Small intestine (tissue), 7 donors: ENCODE measurements around the gene NID1. TPM values are rescaled to one million over a fixed set of nuclear protein-coding genes. Genes with fewer than 3 reads are reported as not detected.
A peak's percentile ranks its signal among the peaks of the same experiment; 100 is the strongest.
"Not testable (repeated sequence)": the region's sequence is repeated elsewhere in the genome, so short reads cannot be mapped to it uniquely, and the experiment has no call there.

Experiments
- DNase-seq, 2 donors: peaks; one replicate each; pipeline versions ENCODE4 v3.0.0 to v3.0.0-alpha.2; 2013
- FAIRE-seq: peaks from 2 replicates; lab custom pipeline; 2012; peaks lifted over from hg19 to GRCh38; lab: Jason Lieb, UNC
- H3K27ac ChIP-seq, 3 donors: one replicate each; pipeline ENCODE4 v1.5.1; 2013; ENCODE audit warnings: low read length in 2 of 3, mild to moderate bottlenecking in 2 of 3, control low read depth in 1 of 3, inconsistent platforms in 1 of 3, low read depth in 1 of 3, moderate library complexity in 1 of 3
- H3K27me3 ChIP-seq, 3 donors: one replicate each; pipeline ENCODE4 v1.6.1; 2013; ENCODE audit warnings: low read length in 3 of 3, inconsistent platforms in 1 of 3; ENCODE audit not compliant: control insufficient read depth in 3 of 3, insufficient read depth in 3 of 3
- H3K36me3 ChIP-seq, 3 donors: one replicate each; pipeline ENCODE4 v1.6.1; 2013; ENCODE audit warnings: low read length in 3 of 3, inconsistent platforms in 1 of 3, low read depth in 1 of 3, mild to moderate bottlenecking in 1 of 3, moderate library complexity in 1 of 3; ENCODE audit not compliant: control insufficient read depth in 3 of 3, insufficient read depth in 2 of 3
- H3K4me1 ChIP-seq, 3 donors: one replicate each; pipeline ENCODE4 v1.6.1; 2013; ENCODE audit warnings: low read length in 2 of 3, inconsistent platforms in 1 of 3, low read depth in 1 of 3, mild to moderate bottlenecking in 1 of 3, moderate library complexity in 1 of 3; ENCODE audit not compliant: control insufficient read depth in 3 of 3, insufficient read depth in 2 of 3
- H3K4me3 ChIP-seq, 3 donors: one replicate each; pipeline ENCODE4 v1.5.1; 2013; ENCODE audit warnings: low read length in 3 of 3, control low read depth in 1 of 3, inconsistent platforms in 1 of 3, low read depth in 1 of 3, mild to moderate bottlenecking in 1 of 3, moderate library complexity in 1 of 3
- H3K9me3 ChIP-seq, 2 donors: one replicate each; pipeline ENCODE4 v1.6.1; 2013; ENCODE audit warnings: low read depth in 1 of 2, low read length in 1 of 2; ENCODE audit not compliant: control insufficient read depth in 2 of 2, insufficient read depth in 1 of 2
- WGBS, 3 donors: extraction: QIAGEN DNeasy Blood & Tissue Kit; methylation state at CpG; one replicate each; pipeline ENCODE4 v1.1.7; 2013; 5-methylcytosine and 5-hydroxymethylcytosine counted together
- polyA plus RNA-seq, 4 donors: library from polyadenylated mRNA; stranded (reverse) in 3 of 4; unstranded in 1 of 4; fragments of 200-250 nt in 3 of 4; fragments of 120-200 nt in 1 of 4; gene quantifications; one replicate each; pipeline versions ENCODE4 v1.2.1 to v1.2.3, GENCODE V29; 2013
- donor health status: healthy with polysubstance abuse.
- donor health status: control.
- donor health status: control.
- donor health status: Bipolar disorder and iron deficiency.
- donor health status: healthy.

The NID1 gene
- polyA plus RNA-seq, 4 donors = 0.67 to 62.0 (median 19.9) TPM

- DNase-seq (no peak), FAIRE-seq (no peak)
- Histone ChIP-seq H3K27me3 (peaks cover 0 to 2% (median 0%) of the 10 kb centered on the region in 3 donors), H3K9me3 (peaks cover 0 to 8% of the 10 kb centered on the region in 2 donors), H3K4me3 (no peak overlapping the region), H3K27ac (no peak overlapping the region), H3K36me3 (peaks cover 0 to 35% (median 8%) of the 10 kb centered on the region in 3 donors), H3K4me1 (no peaks in the 10 kb centered on the region)
- WGBS, 3 donors = 87 to 92% (median 88%) methylated on average over 12 of the region's 12 CpGs
Observed at GRCh38 chr1:235979716-235980333, 85.1 kb downstream of the NID1 start.

GRCh38 chr1:235979176-235979575, 85.7 kb downstream of the NID1 start:
- Histone ChIP-seq H3K4me3 (no peak overlapping the region), H3K27me3 (peaks cover 0 to 7% (median 0%) of the 10 kb centered on the region in 3 donors), H3K36me3 (peaks cover 0 to 35% (median 8%) of the 10 kb centered on the region in 3 donors), H3K9me3 (peaks cover 0 to 8% of the 10 kb centered on the region in 2 donors), H3K4me1 (no peaks in the 10 kb centered on the region), H3K27ac (no peak overlapping the region)
- 76 to 93% (median 81%) methylated on average over 4 of the region's 4 CpGs for WGBS, 3 donors
- FAIRE-seq (no peak), DNase-seq (no peak)

GRCh38 chr1:235976490-235976889, 88.4 kb downstream of the NID1 start:
- Histone ChIP-seq H3K9me3 (peaks cover 0 to 8% of the 10 kb centered on the region in 2 donors), H3K36me3 (peaks cover 0 to 31% (median 8%) of the 10 kb centered on the region in 3 donors), H3K4me1 (peaks cover 0 to 7% (median 2%) of the 10 kb centered on the region in 3 donors), H3K4me3 (no peak overlapping the region), H3K27me3 (peaks cover 0 to 12% (median 0%) of the 10 kb centered on the region in 3 donors), H3K27ac (peak overlapping the region in 1 of 3 donors; percentile 52)
- FAIRE-seq = no peak
- 75 to 81% (median 77%) methylated on average over 5 of the region's 5 CpGs for WGBS, 3 donors
- no peak for DNase-seq

GRCh38 chr1:235974616-235975015, 90.3 kb downstream of the NID1 start:
- FAIRE-seq (no peak), DNase-seq (no peak)
- peaks cover 0 to 22% (median 8%) of the 10 kb centered on the region in 3 donors for H3K36me3 ChIP-seq
- H3K4me3 ChIP-seq = no peak overlapping the region
- peaks cover 0 to 8% of the 10 kb centered on the region in 2 donors for H3K9me3 ChIP-seq
- peaks cover 0 to 7% (median 2%) of the 10 kb centered on the region in 3 donors for H3K4me1 ChIP-seq
- no peak overlapping the region for H3K27ac ChIP-seq
- 12 to 47% (median 45%) methylated on average over 1 of the region's 1 CpG for WGBS, 3 donors
- peaks cover 0 to 12% (median 0%) of the 10 kb centered on the region in 3 donors for H3K27me3 ChIP-seq

GRCh38 chr1:235972691-235973090, 92.2 kb downstream of the NID1 start:
- H3K27ac ChIP-seq = peak overlapping the region in 1 of 3 donors; percentile 45
- FAIRE-seq = not testable (repeated sequence)
- WGBS, 3 donors = 84 to 93% (median 88%) methylated on average over 3 of the region's 3 CpGs

GRCh38 chr1:235972311-235972689, 92.6 kb downstream of the NID1 start:
- peaks cover 0 to 4% (median 0%) of the 10 kb centered on the region in 3 donors for H3K36me3 ChIP-seq
- FAIRE-seq (no peak), DNase-seq (no peak)
- peaks cover 0 to 7% (median 2%) of the 10 kb centered on the region in 3 donors for H3K4me1 ChIP-seq
- 41 to 52% (median 47%) methylated on average over 5 of the region's 5 CpGs for WGBS, 3 donors
- peaks cover 0 to 2% of the 10 kb centered on the region in 2 donors for H3K9me3 ChIP-seq
- H3K27ac ChIP-seq = peak overlapping the region in 2 of 3 donors; percentile 73 to 96
- peaks cover 0 to 12% (median 0%) of the 10 kb centered on the region in 3 donors for H3K27me3 ChIP-seq
- H3K4me3 ChIP-seq = peak overlapping the region in 1 of 3 donors; percentile 33

More at GRCh38 chr1:235972691-235973090, 92.2 kb downstream of the NID1 start:
- not testable (repeated sequence) for H3K9me3 ChIP-seq, H3K4me1 ChIP-seq, H3K4me3 ChIP-seq, DNase-seq, H3K36me3 ChIP-seq
- H3K27me3 ChIP-seq = peaks cover 0 to 12% (median 0%) of the 10 kb centered on the region in 3 donors

- whole genome bisulfite sequencing, 3 donors = 6 to 13% (median 11%) methylated on average over 29 of the region's 29 CpGs
- Histone ChIP-seq H3K27ac (peak overlapping the region in 2 of 3 donors; percentile 73 to 96), H3K9me3 (no peaks in the 10 kb centered on the region), H3K4me1 (peaks cover 0 to 7% (median 2%) of the 10 kb centered on the region in 3 donors), H3K27me3 (peaks cover 0 to 12% (median 0%) of the 10 kb centered on the region in 3 donors), H3K36me3 (peaks cover 0 to 1% (median 0%) of the 10 kb centered on the region in 3 donors), H3K4me3 (peak overlapping the region in 1 of 3 donors; percentile 33)
- FAIRE-seq (no peak), DNase-seq (peak; percentile 82 to 84)
Observed at GRCh38 chr1:235971571-235972310, 93.1 kb downstream of the NID1 start.

- WGBS, 3 donors = 48 to 71% (median 54%) methylated on average over 3 of the region's 3 CpGs
- no peak for DNase-seq
- H3K27me3 ChIP-seq = peaks cover 0 to 12% (median 0%) of the 10 kb centered on the region in 3 donors
- H3K36me3 ChIP-seq = no peaks in the 10 kb centered on the region
- FAIRE-seq = no peak
- peaks cover 0 to 7% (median 2%) of the 10 kb centered on the region in 3 donors for H3K4me1 ChIP-seq
- H3K27ac ChIP-seq = peak overlapping the region in 1 of 3 donors; percentile 96
- no peaks in the 10 kb centered on the region for H3K9me3 ChIP-seq
- H3K4me3 ChIP-seq = no peak overlapping the region
Observed at GRCh38 chr1:235971020-235971419, 93.9 kb downstream of the NID1 start.
